Testis (tissue), 2 donors: ENCODE data around the gene PRAMEF14.
"Not testable (repeated sequence)": the region's sequence is repeated elsewhere in the genome, so short reads cannot be mapped to it uniquely, and the experiment has no call there.

Experiments used
- POLR2A ChIP-seq: fragments of 450-650 bp; IDR thresholded peaks from one replicate; pipeline ENCODE4 v1.6.1; 2017; ENCODE audit warnings: antibody characterized with exemption, mild to moderate bottlenecking, moderate library complexity
- TF ChIP-seq, protein P1 (sequence below), 3 experiments: fragments of 450-650 bp in 2 of 3; fragments of 200-600 bp in 1 of 3; sonication (generic) in 1 of 3; IDR thresholded peaks; one replicate each; pipeline ENCODE4 v1.5.1; 2016 to 2019; ENCODE audit warnings: antibody characterized with exemption in 3 of 3, mild to moderate bottlenecking in 2 of 3, moderate library complexity in 1 of 3

GRCh38 chr1:13347034-13347433, at the start of gene PRAMEF14:
- not testable (repeated sequence) for TF ChIP-seq POLR2A
- TF ChIP-seq, protein P1, sequence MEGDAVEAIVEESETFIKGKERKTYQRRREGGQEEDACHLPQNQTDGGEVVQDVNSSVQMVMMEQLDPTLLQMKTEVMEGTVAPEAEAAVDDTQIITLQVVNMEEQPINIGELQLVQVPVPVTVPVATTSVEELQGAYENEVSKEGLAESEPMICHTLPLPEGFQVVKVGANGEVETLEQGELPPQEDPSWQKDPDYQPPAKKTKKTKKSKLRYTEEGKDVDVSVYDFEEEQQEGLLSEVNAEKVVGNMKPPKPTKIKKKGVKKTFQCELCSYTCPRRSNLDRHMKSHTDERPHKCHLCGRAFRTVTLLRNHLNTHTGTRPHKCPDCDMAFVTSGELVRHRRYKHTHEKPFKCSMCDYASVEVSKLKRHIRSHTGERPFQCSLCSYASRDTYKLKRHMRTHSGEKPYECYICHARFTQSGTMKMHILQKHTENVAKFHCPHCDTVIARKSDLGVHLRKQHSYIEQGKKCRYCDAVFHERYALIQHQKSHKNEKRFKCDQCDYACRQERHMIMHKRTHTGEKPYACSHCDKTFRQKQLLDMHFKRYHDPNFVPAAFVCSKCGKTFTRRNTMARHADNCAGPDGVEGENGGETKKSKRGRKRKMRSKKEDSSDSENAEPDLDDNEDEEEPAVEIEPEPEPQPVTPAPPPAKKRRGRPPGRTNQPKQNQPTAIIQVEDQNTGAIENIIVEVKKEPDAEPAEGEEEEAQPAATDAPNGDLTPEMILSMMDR (IDR thresholded peaks at IDR 0.05), result not testable (repeated sequence)
